ENCODE data around the gene ARL16.
A peak's percentile ranks its signal among the peaks of the same experiment; 100 is the strongest.

ARL16 gene

GRCh38 chr17:81683584-81684441 lies at the start of gene ARL16, which contains the start of gene HGS:
TSS of gene ARL16 (minus strand) at chr17:81683797. CDS start at chr17:81683753, 44 bp downstream.
TSS of gene HGS (plus strand) at chr17:81684011. CDS start at chr17:81684067, 56 bp downstream.
- peak; percentile 100 for DNase-seq (ENCODE audit: low spot score)
- TF ChIP-seq CTCF (IDR thresholded peaks at IDR 0.05; ENCODE audit: extremely low read depth, missing control alignments): no peak

GRCh38 chr17:81727324-81728031 lies 43.9 kb upstream of the ARL16 start:
- DNase-seq (ENCODE audit: low spot score): no peak
- TF ChIP-seq CTCF (IDR thresholded peaks at IDR 0.05; ENCODE audit: extremely low read depth, missing control alignments): no peak

- no peak for DNase-seq (ENCODE audit: low spot score)
- TF ChIP-seq CTCF (IDR thresholded peaks at IDR 0.05; ENCODE audit: extremely low read depth, missing control alignments): no peak
Observed at GRCh38 chr17:81726004-81726403, 42.4 kb upstream of the ARL16 start.

GRCh38 chr17:81725439-81725838 lies 41.8 kb upstream of the ARL16 start:
- DNase-seq (ENCODE audit: low spot score): no peak
- TF ChIP-seq CTCF (IDR thresholded peaks at IDR 0.05; ENCODE audit: extremely low read depth, missing control alignments): no peak

- DNase-seq (ENCODE audit: low spot score): no peak
- TF ChIP-seq CTCF (IDR thresholded peaks at IDR 0.05; ENCODE audit: extremely low read depth, missing control alignments): no peak
Observed at GRCh38 chr17:81723651-81724209, 40.1 kb upstream of the ARL16 start.

- DNase-seq (ENCODE audit: low spot score): no peak
- no peak for TF ChIP-seq CTCF (IDR thresholded peaks at IDR 0.05; ENCODE audit: extremely low read depth, missing control alignments)
Observed at GRCh38 chr17:81722184-81723120, 38.9 kb upstream of the ARL16 start.

All from GM20000 (cell line).